ENCODE results near the gene TTC34. TPM values are rescaled to one million over a fixed set of nuclear protein-coding genes. Genes with fewer than 3 reads are reported as not detected.
"Not testable (repeated sequence)": the region's sequence is repeated elsewhere in the genome, so short reads cannot be mapped to it uniquely, and the experiment has no call there.

TTC34 gene
- total RNA-seq, 1 donor from 2014 or later = 0.10 TPM

DNA sequence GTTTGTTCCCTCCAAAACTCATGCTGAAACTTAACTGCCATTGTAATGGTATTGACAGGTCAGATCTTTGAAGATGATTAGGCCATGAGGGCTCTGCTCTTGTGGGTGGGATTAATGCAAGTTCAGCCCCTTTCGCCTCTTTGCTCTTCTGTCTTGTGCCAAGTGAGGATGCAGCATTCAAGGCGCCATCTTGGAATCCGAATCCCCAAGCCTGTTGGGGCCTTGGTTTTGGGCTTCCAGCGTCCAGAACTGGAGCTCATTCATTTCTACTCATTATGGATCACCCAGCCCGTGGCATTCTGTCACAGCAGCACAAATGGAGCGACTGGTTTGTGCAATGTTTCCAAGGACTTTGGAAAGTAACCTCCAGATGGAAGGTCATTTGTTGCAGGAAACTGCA lies 5.6 kb downstream of the TTC34 start:
- DNase-seq = no peak

DNA sequence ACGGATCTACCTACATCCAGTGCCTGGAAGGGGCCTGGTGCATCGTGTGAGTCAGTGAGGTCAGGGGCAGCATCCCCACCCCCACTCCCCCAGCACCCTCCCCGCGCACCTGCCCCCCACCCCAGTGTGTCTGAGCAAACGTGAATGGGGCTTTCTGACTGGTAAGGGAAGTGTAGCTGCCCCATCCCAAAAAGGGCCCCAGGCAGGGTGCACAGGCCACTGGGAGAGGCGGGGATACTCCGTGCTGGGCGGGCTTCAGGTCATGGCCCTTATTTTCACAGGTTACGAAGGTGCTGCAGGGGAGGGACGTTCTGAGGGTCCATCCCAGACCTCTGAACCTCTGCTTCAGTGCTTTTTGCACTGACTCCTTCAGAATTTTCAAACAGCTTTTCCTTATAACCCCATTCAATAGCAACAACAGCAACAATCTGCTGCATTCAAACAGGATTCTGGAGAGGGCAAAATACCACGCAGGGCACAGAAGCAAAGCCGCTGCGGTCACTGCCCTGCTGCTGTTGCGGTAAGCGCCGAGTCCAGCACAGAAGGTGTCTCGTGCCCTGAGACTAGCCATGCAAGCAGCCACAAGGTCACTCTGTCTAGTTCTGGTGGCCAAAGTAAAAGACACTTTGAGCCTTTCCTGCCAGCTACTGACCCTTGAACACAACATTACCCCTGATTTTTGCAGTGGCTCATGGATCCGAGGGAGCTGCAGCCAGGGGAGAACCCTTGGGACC lies 10.3 kb downstream of the TTC34 start:
- DNase-seq = no peak

DNA sequence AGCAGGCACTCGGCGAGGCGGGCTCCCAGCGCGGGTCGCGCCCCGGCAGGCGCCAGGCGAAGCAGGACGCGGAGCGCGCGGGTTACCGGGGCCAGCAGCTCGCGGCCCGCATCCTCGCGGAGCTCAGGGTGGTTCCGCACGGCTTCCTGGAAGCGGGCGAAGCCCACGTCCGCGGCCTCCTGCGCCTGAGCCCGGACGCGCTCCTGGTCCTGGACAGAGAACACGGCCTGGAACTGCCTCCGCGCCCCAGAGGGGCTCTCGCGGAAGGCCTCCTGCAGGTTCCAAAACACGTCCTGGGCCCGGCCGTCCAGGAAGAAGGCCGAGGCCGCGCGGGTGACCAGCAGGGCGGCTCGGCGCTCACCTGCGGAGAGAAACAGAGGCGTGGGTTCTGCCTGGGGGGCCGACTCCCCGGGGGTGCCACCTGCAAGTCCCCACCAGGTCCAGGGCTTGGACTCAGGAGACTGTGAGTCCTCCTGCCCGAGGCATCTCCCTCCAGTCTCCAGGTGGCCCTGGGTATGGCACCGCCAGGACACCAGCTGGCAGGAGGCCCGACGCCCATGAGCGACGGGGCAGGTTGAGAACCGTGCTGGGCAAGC lies 11.4 kb downstream of the TTC34 start:
- no peak for DNase-seq

DNA sequence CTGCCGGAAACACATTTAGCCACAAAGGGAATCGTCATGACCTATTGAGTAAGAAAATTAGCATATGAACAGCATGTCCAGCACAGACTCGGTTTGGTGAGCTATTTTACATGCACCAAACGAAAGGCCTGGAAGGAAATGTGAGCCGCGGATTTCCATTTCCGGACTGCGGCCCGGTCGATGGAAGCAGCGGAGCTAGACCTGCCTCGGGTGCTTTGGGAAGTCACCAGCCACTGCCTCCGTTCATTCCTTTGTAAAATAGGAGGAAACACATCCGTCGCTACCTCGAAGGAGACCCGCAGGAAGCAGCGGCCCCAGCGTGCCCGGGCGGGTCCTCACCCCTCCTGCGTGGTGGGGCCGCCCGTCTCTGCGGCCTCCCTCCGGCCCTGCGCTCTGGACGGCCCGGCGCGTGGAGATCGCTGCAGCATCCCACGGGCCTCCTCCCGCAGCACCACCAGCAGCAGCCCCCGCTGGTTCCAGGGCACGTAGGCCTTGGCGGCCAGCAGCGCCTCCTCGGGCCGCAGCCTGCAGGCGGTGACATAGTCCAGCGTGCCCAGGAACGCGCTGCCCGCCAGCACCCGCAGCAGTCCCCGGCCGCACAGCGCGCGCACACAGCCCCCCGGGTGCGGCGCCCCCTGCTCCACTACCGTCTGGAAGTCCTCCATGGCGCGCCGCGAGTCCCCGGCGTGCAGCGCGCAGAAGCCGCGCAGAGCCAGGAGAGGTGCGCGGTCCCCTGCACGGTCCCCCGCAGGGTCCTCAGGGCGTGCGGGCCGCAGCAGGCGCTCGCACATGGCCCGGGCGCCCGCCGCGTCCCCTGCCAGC lies 12.1 kb downstream of the TTC34 start:
- DNase-seq = no peak

DNA sequence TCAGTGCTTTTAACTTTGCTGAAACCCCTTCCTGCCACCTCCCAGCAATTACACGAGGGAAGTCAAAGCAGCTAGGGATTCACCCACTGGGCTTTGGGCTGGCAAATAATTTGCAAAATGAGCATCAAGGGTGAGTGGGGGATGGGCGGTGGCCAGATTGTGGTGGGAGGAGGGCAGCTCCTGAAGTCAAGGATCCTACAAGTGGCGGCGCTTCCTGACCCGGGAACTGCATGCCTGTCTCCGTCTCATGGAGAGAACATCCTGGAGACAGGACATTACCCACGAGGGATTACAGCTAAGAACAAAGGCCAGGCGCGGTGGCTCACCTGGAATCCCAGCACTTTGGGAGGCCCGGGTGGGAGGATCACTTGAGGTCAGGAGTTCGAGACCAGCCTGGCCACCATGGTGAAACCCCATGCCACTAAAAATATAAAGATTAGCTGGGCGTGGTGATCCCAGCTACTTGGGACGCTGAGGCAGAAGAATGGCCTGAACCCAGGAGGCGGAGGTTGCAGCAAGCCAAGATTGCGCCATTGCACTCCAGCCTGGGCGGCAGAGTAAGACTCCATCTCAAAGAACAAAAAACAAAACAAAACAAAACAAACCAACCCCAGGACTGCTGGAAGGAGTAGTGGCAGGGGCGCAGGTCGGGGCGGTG lies 12.9 kb downstream of the TTC34 start:
- no peak for DNase-seq

DNA sequence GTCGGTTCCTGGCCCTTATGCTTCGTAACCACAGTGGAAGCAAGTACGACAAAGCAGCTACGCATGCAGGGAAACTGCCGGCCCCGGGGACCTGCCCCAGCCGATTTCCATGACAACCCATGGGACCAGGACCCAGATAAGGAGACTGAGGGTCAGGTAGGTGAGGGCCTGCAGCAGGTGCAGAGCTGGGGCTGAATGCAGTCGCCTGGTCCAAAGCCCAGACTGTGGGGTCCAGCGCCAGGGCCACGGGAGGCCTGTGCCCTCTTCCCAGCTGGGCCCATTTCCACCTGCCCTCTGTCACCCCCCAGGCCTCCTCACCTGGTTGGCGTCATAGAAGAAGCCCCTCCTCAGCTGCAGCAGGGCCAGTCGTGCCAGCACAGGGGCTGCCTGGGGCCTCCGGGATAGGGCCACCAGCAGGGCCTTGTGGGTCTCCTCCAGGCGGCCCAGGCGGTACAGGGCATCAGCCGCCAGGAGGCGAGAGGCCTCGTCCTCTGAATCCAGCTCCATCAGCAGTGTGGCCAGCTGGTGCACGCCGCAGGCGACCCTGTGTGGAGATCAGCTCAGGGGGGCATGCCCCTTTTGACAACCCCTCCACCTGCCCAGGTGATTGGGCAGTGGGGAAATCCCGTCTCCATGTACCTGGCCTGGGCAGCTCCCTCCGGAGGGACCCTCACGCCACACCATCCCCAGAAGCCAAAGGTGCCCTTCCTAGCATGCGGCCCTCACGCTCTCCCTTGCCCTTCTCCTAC lies 14.2 kb downstream of the TTC34 start:
- DNase-seq = no peak

DNA sequence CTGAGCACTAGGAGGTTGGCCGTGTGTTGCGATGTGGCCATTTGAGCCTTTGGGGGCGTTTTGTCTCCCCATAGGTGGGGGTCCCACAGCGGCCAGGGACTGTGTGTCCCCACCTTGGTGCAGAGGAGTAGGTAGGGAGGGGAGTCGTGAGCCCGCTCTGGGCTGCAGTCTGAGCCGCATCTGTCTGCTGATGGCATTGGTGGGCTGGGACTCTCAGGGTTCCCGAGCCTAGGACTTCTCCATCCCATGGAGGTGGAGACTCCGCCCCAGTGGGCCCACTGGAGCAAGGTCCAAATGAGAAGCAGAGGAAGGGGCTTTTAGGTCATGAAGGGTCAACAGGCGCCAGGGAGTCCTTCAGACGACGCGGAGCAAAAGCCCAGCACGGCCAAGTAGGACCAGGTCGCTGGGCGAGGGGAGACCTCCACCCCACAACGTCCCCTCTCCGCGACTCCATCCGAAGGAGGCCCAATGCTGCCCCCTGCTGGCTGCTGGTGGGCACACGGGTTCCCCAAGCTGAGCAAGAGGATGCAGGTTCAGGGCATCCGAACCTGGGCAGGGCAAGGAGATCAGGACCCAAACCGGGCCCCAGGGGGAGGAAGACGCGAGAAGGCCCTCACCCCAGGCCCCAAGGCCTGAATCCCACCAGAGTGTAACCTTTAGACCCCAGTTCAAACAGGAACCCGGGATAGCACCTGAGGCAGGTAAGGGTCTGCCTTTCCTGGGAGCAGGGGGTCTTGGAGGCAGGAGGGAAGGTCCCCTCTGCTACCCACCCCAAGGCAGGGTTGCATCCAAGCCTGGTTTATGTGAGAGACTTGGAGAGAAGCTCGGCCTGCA lies 14.9 kb downstream of the TTC34 start:
- peak; percentile 58 for DNase-seq

DNA sequence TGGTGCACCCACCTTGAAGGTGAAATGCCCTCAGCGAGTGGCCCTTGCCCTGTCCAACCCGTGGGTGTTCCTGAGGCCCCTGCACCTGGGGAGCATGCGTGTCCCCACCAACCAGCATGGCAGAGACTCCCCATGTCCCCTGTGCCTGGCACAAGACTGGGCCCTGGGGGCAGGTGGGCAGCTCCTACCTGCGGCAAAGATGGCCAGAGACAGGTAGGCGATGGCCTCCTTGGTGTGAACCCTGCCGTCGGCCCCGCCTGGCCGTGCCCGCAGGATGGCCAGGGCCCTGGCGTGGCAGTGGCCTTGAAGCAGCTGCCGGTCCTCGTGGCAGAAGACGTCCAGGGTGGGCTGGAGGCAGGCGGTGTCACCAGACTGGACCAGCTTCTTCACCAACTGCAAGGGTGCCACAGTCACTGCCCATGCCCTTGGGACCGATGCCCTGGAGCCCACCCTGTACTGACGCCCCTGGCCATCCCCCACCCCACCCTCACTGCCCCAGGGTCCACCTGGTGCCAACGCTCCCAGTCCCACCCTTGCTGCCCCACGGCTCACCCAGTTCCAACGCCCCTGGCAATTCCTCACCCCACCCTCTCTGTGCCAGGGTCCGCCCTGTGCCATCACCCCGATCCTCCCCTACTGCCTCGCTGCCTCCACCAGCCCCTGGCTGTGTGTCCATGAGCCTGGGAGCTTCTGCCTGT lies 15.7 kb downstream of the TTC34 start:
- DNase-seq = no peak

DNA sequence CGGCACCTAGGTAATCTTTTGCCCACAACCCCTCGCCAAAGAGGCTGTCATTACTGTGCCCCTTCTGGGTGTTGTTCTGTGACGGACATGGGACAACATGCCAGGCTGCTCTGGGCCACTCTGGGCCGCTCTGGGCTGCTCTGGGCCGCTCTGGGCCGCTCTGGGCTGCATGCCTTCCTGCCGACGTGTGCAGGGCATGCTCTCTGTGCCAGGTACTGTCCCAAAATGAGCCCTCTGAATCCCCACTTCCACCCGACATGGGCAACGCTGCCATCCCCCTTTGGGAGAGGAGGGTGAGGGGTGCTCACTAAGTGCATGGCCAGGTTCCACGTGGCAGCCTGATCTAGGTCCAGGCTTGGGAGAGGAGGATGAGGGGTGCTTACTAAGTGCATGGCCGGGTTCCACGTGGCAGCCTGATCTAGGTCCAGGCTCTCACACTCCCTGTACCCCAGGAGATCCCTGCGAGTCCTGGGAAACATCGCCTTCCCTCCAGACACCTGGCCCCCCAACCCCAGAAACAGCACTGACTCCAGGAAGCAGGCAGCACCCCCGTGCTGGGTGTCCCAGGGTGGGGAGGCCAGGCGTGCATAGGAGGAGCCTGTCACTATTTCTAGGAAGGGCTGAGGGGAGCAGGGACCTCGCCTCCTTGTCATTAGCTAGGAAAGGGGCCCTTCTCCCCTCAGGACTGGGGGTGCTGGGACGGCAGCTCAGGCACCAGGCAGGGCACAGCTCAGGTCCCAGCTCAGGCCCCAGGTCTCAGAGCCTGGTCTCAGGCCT lies 16.5 kb downstream of the TTC34 start:
- no peak for DNase-seq

DNA sequence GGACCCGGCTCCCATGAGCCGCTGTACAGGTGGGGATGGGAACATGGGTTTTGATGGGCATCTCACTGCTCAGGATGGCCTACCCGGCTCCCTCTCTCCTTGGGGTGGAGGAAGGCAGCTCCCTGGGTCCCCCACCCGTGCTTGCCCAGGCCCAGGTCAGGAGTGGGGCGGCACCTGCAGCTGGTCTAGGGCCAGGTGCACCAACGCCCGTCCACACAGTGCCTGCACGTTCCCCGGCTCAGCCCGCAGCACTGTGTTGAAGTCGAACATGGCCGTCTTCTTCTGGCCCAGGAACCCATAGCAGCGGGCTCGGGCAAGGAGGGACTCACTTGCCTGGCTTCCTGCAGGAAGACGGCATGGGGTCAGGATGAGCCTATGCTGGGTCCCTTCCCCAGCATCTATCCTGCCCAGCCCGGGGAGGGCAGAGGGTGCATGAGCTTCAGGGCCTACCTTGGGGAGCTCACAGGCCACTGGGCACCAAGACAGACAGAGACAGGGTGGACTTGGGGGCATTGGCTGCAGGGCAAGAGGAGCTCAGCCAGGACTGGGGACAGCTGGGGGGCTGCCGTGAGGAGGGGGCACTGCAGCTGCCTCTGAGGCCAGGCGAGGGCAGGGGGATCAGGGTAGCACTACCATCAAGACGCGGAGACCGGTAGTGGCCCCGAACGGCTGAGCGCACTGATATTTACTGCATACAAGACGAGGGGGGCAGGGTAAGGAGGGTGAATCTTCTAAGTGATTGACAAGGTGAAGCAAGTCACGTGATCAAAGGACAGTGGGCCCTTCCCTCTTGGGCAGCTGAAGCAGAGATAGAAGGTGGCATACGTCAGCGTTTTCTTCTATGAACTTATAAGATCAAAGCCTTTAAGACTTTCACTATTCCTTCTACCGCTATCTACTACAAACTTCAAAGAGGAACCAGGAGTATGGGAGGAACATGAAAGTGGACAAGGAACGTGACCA lies 17.8 kb downstream of the TTC34 start:
- DNase-seq = no peak

DNA sequence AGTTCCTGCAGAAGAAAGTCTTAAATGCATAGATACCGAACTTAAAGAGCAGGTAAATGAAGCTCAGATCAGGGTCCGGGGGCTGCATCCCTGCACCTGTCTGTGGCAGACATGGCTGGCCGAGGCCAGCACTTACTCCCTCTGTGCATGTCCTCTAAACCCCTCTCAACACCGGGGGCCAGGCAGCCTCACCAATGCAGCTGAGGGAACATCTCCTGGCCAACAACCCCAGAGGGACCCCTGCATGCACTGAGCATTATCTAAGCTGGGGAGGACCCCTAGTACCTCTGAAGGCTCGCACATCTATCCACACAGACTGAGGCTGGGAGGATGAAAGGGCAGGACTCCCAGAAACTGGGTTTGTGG lies 18.4 kb downstream of the TTC34 start:
- no peak for DNase-seq

DNA sequence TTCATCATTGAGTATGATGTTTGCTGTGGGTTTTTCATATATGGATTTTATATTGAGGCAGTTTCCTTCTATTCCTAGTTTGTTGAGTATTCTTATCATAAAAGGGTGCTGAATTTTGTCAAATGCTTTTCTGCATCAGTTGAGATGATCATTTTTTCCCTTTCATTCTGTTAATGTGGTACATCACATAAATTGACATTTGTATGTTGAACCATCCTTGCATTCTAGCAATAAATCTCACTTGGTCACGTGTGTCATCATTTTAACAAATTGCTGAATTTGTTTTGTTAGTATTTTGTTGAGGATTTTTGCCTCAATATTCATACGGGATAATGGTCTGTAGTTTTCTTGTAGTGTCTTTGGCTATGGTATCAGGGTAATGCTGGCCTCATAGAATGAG lies 19.9 kb downstream of the TTC34 start:
- DNase-seq = no peak

DNA sequence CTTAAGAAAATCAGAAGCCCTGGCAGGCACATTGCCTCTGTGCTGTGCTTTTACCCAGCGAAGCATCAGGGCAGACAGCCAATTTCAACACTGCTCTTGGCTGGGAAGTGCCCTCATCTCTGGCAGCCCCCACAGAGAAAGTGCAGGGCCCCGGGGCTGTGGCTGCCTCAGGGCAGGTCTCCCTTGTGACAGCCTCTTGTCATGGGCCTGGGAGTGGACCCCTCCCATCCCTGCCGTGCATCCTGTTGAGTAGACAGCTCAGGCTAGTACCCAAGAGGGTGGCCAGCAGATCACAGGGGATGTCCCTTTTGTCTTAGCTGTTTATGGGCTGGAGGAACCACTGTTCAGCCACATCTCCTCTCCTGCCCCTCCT lies 23.3 kb downstream of the TTC34 start:
- peak; percentile 49 for DNase-seq

DNA sequence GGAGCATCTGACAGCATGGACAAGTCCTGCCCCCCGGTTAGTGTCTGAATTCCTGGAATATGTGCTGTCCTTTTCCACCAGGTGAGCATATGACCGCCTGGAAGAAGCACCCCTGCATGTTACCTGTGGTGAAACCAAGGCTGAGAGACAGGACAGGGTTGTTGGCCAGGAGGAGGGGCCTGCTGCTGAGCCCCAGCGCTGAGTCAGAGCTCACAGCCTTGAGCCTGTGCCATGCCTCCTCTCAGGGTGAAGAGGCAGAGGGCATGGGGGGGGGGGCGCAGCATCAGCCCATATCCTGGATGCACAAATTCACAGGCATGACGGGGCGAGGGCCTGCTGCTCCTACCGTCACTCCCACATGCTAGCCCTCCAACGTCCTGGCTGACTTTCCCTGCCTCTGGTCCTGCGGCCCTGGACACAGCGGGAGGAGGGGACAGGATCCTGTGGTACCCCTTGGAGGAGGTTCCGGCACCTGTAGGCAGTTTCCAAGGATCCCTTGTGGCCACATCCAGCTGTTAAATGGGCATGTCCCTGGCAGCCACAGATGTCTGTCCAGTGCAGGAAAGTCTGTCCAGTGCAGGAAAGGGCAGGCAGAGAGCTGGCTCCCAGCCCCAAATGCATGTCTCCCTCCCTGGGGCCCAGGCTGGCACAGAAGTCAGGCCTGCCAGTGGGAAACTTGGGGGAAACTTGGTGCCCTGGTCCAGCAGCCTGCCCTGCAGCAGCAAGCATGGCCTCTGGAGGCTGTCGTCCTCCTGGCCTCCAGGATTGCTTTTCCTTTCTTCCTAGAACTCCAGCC lies 23.9 kb downstream of the TTC34 start:
- DNase-seq = no peak

DNA sequence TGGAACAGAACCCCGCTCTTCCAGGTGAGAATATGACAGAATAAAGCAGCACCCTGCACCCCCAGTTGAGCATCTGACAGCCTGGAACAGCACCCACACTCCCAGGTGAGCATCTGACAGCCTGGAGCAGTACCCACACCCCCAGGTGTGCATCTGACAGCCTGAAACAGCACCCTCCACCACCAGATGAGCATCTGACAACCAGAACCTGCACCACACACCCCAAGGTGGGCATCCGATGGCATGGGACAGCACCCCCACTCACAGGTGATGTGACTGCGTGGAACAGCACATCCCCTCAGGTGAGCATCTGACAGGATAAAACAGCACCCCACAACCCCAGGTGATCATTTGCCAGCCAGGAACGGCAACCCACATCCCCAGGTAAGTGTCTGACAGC lies 26.2 kb downstream of the TTC34 start:
- not testable (repeated sequence) for DNase-seq

DNA sequence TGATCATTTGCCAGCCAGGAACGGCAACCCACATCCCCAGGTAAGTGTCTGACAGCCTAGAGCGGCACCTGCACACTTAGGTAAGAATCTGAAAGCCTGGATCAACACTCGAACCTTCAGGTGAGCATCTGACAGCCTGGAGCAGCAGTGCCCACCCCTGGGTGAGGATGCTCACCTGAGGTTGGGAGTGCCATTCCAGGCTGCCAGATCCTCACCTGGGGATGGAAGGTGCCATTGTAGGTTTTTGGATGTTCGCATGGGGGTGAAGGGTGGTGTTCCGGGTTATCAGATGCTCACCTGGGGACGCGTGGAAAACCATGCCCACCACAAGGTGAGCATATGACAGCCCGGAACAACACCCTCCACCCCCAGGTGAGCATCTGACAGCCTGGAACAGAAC lies 33.4 kb downstream of the TTC34 start:
- DNase-seq = not testable (repeated sequence)

DNA sequence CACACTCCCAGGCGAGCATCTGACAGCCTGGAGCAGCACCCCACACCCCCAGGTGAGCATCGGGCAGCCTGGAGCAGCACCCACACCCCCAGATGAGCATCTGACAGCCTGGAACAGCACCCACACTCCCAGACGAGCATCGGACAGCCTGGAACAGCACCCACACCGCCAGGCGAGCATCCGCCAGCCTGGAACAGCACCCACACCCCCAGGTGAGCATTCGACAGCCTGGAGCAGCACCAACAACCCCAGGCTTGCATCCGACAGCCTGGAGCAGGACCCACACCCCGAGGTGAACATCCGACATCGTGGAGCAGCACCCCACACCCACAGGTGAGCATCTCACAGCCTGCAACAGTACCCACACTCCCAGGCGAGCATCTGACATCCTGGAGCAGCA lies 42.1 kb downstream of the TTC34 start:
- DNase-seq = not testable (repeated sequence)

DNA sequence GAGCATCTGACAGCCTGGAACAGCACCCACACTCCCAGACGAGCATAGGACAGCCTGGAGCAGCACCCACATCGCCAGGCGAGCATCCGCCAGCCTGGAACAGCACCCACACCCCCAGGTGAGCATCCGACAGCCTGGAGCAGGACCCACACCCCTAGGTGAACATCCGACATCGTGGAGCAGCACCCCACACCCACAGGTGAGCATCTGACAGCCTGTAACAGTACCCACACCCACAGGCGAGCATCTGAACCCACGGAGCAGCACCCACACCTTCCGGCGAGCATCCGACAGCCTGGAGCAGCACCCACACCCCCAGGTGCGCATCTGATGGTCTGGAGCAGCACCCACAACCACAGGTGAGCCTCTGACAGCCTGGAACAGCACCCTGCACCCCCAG lies 44.0 kb downstream of the TTC34 start:
- not testable (repeated sequence) for DNase-seq

Data from tongue (tissue), 2 donors.